GM23338 (cell line): Measurements from ENCODE around the gene SACS. TPM values are rescaled to one million over a fixed set of nuclear protein-coding genes. Genes with fewer than 3 reads are reported as not detected.

Experiments
- ATAC-seq: fragments of 200-7000 bp; cut with Tn5 transposase; 3 replicates; pipeline ENCODE4 v1.9.1; 2020
- DNase-seq: peaks from one replicate; pipeline ENCODE4 v3.0.0-alpha.2; 2015; ENCODE audit warnings: low spot score
- H2AFZ ChIP-seq: fragments of 200-600 bp; sonication (generic); 2 replicates; pipeline ENCODE4 v1.8.0; 2016; ENCODE audit warnings: antibody characterized with exemption, mild to moderate bottlenecking, moderate library complexity
- H3F3A ChIP-seq: fragments of 200-600 bp; sonication (generic); replicated peaks from 2 replicates; pipeline ENCODE4 v1.8.0; 2017; ENCODE audit warnings: antibody characterized with exemption, mixed run types, low read depth
- H3K27ac ChIP-seq: fragments of 200-600 bp; sonication (generic); 2 replicates; pipeline ENCODE4 v1.6.1; 2016; ENCODE audit warnings: low read depth
- H3K27me3 ChIP-seq: fragments of 200-600 bp; sonication (generic); 2 replicates; pipeline ENCODE4 v1.8.0; 2016; ENCODE audit warnings: mild to moderate bottlenecking, mixed run types, moderate library complexity; ENCODE audit not compliant: insufficient read depth
- H3K36me3 ChIP-seq: fragments of 200-600 bp; sonication (generic); 2 replicates; pipeline ENCODE4 v1.8.0; 2016; ENCODE audit warnings: mild to moderate bottlenecking; ENCODE audit not compliant: insufficient read depth
- H3K4me1 ChIP-seq: fragments of 200-600 bp; sonication (generic); 2 replicates; pipeline ENCODE4 v1.8.0; 2016; ENCODE audit warnings: mild to moderate bottlenecking, moderate library complexity; ENCODE audit not compliant: insufficient read depth
- H3K4me2 ChIP-seq: fragments of 200-600 bp; sonication (generic); 2 replicates; pipeline ENCODE4 v1.7.1; 2017; ENCODE audit warnings: mixed run types
- H3K4me3 ChIP-seq: fragments of 200-600 bp; sonication (generic); 2 replicates; pipeline ENCODE4 v1.6.1; 2016; ENCODE audit warnings: mixed run types
- H3K79me2 ChIP-seq: fragments of 200-600 bp; sonication (generic); replicated peaks from 2 replicates; pipeline ENCODE4 v1.8.0; 2017; ENCODE audit warnings: mild to moderate bottlenecking; ENCODE audit not compliant: insufficient read depth
- H3K9me2 ChIP-seq: fragments of 200-600 bp; sonication (generic); 2 replicates; pipeline ENCODE4 v1.8.0; 2017; ENCODE audit not compliant: insufficient read depth
- H4K20me1 ChIP-seq: fragments of 200-600 bp; sonication (generic); replicated peaks from 2 replicates; pipeline ENCODE4 v1.8.0; 2017; ENCODE audit warnings: mild to moderate bottlenecking; ENCODE audit not compliant: insufficient read depth
- H3K27ac Mint-ChIP-seq: 2 replicates; pipeline ENCODE4 v1.8.0; 2020; ENCODE audit warnings: inconsistent platforms, mild to moderate bottlenecking, moderate library complexity, mixed read lengths
- H3K27me3 Mint-ChIP-seq: 3 replicates; pipeline ENCODE4 v1.8.0; 2022; ENCODE audit warnings: low read depth, mild to moderate bottlenecking, moderate library complexity, mixed read lengths, inconsistent platforms; ENCODE audit not compliant: insufficient read depth, poor library complexity
- H3K36me3 Mint-ChIP-seq: 3 replicates; pipeline ENCODE4 v1.8.0; 2021; ENCODE audit warnings: low read depth, mild to moderate bottlenecking, inconsistent platforms, moderate library complexity, mixed read lengths
- H3K4me1 Mint-ChIP-seq: 3 replicates; pipeline ENCODE4 v1.8.0; 2020; ENCODE audit warnings: mild to moderate bottlenecking, inconsistent platforms, mixed read lengths
- H3K4me3 Mint-ChIP-seq: 3 replicates; pipeline ENCODE4 v1.8.0; 2021; ENCODE audit warnings: moderate library complexity, mild to moderate bottlenecking, inconsistent platforms, mixed read lengths
- H3K9me3 Mint-ChIP-seq: 3 replicates; pipeline ENCODE4 v1.8.0; 2020; ENCODE audit warnings: moderate library complexity, mild to moderate bottlenecking, inconsistent platforms, mixed read lengths
- EZH2 ChIP-seq: fragments of 200-600 bp; sonication (generic); IDR thresholded peaks from one replicate; pipeline ENCODE4 v1.8.0; 2017; ENCODE audit warnings: antibody characterized with exemption, mild to moderate bottlenecking, low read depth; ENCODE audit not compliant: unreplicated experiment
- EZH2phosphoT487 ChIP-seq: fragments of 200-600 bp; sonication (generic); IDR thresholded peaks from one replicate; pipeline ENCODE4 v1.8.1; 2018; ENCODE audit warnings: antibody characterized with exemption; ENCODE audit not compliant: unreplicated experiment
- STAT1 ChIP-seq: IDR thresholded peaks from one replicate; pipeline ENCODE4 v1.6.1; 2016; ENCODE audit warnings: antibody characterized with exemption; ENCODE audit not compliant: unreplicated experiment
- ZNF331 ChIP-seq: fragments of 250-450 bp; sonication (Bioruptor Pico); IDR thresholded peaks from 2 replicates; pipeline ENCODE4 v1.5.0; 2020; ENCODE audit warnings: low read depth, mild to moderate bottlenecking, moderate library complexity
- polyA plus RNA-seq: library from polyadenylated mRNA; unstranded; fragments of >200 nt; fragmentation: Nextera tagmentation; extraction: Ambion mirVana; gene quantifications from 2 replicates; pipeline ENCODE4 v1.2.1, GENCODE V29; 2016
- total RNA-seq: library from RNA; depleted of rRNA; stranded (reverse); fragments of >200 nt; shearing (Covaris generic); gene quantifications from 2 replicates; pipeline ENCODE4 v1.2.3, GENCODE V29; 2014
- TF ChIP-seq, protein P1 (sequence below): fragments of 250-450 bp; sonication (Bioruptor Pico); IDR thresholded peaks from 2 replicates; pipeline ENCODE4 v1.5.0; 2020; ENCODE audit warnings: mild to moderate bottlenecking, moderate library complexity

Gene SACS
- total and polyA plus RNA-seq, 2 experiments from 2014 or later: 13.8 to 58.7 TPM

DNA sequence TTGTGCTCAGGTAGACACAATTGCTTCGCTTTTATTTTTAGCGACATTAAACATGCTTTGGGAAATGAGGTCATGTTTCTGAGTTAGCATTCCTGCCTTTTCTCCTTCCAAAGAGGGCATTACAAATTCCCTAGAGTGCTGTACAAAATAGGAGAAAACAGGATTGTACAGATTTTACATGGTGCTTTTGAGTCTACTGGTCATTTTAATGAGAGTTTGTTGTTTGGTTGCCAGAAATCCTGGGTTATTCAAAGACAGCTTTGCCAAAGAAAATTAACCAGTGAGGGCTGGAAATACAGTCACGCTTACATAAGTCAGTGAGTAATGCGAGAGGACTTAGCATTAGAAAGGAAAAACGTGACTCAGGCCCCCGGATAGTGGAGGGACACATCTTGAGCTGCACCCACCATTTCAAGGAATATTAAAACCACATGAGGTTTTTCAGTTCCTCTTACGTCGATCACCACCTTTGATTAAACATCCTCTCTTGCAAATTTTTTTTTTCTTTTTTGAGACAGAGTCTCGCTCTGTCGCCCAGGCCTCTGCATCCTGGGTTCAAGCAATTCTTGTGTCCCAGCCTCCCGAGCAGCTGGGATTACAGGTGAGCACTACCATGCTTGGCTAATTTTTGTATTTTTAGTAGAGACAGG, 55.4 kb downstream of the SACS start (continued):
- TF ChIP-seq, protein P1, sequence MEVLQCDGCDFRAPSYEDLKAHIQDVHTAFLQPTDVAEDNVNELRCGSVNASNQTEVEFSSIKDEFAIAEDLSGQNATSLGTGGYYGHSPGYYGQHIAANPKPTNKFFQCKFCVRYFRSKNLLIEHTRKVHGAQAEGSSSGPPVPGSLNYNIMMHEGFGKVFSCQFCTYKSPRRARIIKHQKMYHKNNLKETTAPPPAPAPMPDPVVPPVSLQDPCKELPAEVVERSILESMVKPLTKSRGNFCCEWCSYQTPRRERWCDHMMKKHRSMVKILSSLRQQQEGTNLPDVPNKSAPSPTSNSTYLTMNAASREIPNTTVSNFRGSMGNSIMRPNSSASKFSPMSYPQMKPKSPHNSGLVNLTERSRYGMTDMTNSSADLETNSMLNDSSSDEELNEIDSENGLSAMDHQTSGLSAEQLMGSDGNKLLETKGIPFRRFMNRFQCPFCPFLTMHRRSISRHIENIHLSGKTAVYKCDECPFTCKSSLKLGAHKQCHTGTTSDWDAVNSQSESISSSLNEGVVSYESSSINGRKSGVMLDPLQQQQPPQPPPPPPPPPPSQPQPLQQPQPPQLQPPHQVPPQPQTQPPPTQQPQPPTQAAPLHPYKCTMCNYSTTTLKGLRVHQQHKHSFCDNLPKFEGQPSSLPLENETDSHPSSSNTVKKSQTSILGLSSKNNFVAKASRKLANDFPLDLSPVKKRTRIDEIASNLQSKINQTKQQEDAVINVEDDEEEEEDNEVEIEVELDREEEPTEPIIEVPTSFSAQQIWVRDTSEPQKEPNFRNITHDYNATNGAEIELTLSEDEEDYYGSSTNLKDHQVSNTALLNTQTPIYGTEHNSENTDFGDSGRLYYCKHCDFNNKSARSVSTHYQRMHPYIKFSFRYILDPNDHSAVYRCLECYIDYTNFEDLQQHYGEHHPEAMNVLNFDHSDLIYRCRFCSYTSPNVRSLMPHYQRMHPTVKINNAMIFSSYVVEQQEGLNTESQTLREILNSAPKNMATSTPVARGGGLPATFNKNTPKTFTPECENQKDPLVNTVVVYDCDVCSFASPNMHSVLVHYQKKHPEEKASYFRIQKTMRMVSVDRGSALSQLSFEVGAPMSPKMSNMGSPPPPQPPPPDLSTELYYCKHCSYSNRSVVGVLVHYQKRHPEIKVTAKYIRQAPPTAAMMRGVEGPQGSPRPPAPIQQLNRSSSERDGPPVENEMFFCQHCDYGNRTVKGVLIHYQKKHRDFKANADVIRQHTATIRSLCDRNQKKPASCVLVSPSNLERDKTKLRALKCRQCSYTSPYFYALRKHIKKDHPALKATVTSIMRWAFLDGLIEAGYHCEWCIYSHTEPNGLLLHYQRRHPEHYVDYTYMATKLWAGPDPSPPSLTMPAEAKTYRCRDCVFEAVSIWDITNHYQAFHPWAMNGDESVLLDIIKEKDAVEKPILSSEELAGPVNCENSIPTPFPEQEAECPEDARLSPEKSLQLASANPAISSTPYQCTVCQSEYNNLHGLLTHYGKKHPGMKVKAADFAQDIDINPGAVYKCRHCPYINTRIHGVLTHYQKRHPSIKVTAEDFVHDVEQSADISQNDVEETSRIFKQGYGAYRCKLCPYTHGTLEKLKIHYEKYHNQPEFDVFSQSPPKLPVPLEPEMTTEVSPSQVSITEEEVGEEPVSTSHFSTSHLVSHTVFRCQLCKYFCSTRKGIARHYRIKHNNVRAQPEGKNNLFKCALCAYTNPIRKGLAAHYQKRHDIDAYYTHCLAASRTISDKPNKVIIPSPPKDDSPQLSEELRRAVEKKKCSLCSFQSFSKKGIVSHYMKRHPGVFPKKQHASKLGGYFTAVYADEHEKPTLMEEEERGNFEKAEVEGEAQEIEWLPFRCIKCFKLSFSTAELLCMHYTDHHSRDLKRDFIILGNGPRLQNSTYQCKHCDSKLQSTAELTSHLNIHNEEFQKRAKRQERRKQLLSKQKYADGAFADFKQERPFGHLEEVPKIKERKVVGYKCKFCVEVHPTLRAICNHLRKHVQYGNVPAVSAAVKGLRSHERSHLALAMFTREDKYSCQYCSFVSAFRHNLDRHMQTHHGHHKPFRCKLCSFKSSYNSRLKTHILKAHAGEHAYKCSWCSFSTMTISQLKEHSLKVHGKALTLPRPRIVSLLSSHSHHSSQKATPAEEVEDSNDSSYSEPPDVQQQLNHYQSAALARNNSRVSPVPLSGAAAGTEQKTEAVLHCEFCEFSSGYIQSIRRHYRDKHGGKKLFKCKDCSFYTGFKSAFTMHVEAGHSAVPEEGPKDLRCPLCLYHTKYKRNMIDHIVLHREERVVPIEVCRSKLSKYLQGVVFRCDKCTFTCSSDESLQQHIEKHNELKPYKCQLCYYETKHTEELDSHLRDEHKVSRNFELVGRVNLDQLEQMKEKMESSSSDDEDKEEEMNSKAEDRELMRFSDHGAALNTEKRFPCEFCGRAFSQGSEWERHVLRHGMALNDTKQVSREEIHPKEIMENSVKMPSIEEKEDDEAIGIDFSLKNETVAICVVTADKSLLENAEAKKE (CRISPR knock-in tag): no peak

DNA sequence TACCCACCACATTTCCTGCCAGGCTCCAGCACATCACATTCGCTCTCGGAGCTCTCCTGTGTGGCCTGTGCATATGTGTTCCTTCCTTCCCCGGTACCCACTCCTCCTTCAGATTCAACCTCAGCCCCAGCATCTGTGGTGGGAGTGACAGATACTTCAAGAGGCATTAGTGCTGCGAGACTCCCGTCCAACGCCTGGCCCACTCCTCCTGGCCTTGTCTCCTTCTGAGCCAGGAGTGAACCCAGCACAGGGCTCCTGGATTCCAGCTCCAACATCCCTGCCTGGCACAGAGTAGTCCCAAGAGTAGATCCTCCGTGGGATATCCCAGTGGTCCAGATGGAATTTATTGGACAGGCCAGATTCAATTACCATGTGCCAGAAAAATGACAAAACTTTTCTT, 55.9 kb downstream of the SACS start:
- peak overlapping the region; percentile 12; the same call in 1 of the 2 replicates for H3K27ac ChIP-seq
- H3K4me1 Mint-ChIP-seq: peaks cover 40% of the 10 kb centered on the region

More for the DNA sequence above, 55.9 kb downstream of the SACS start:
- H3K9me3 Mint-ChIP-seq: no peaks in the 10 kb centered on the region
- H3K4me1 ChIP-seq: peaks cover 23% of the 10 kb centered on the region
- no peaks in the 10 kb centered on the region for H3K27me3 Mint-ChIP-seq
- no peaks in the 10 kb centered on the region for H3K27me3 ChIP-seq
- H3K36me3 Mint-ChIP-seq: no peaks in the 10 kb centered on the region; the same call in none of the 3 replicates
- no peaks in the 10 kb centered on the region for H3K9me2 ChIP-seq
- DNase-seq: no peak
- H3K4me2 ChIP-seq: no peak overlapping the region
- H3K36me3 ChIP-seq: no peaks in the 10 kb centered on the region
- no peak for ATAC-seq
- no peak overlapping the region for H3K27ac Mint-ChIP-seq
- H2AFZ ChIP-seq: no peak overlapping the region
- TF ChIP-seq EZH2phosphoT487 (no peak), ZNF331 (CRISPR knock-in tag) (no peak), EZH2 (no peak), STAT1 (no peak)
- no peak overlapping the region for H3K4me3 Mint-ChIP-seq
- peaks cover 9% of the 10 kb centered on the region for H4K20me1 ChIP-seq
- no peaks in the 10 kb centered on the region for H3F3A ChIP-seq
- no peak overlapping the region for H3K4me3 ChIP-seq
- peaks cover 19% of the 10 kb centered on the region for H3K79me2 ChIP-seq
